ENCODE data around the gene FUZ. TPM values are rescaled to one million over a fixed set of nuclear protein-coding genes. Genes with fewer than 3 reads are reported as not detected.

Gene FUZ
- total RNA-seq, 1 donor from 2014 or later = 8.3 TPM

Other genes with a start within 250 kb of the FUZ start
- gene NOSIP, start 232.7 kb downstream of the FUZ start, total RNA-seq = 38.6 TPM
- gene PRRG2, start 232.0 kb downstream of the FUZ start, total RNA-seq = 13.2 TPM
- 11.7 TPM for gene PRR12, start 222.1 kb downstream of the FUZ start, total RNA-seq
- 16.4 TPM for gene RRAS, start 173.1 kb downstream of the FUZ start, total RNA-seq
- gene SCAF1, start 171.1 kb downstream of the FUZ start, total RNA-seq = 31.0 TPM
- gene IRF3, start 147.4 kb downstream of the FUZ start, total RNA-seq = 38.6 TPM
- 23.5 TPM for gene BCL2L12, start 147.4 kb downstream of the FUZ start, total RNA-seq
- gene PRMT1, start 136.0 kb downstream of the FUZ start, total RNA-seq = 99.0 TPM
- 0.92 TPM for gene ADM5, start 123.7 kb downstream of the FUZ start, total RNA-seq
- gene CPT1C, start 122.2 kb downstream of the FUZ start, total RNA-seq = 1.1 TPM
- 0.12 TPM for gene TSKS, start 50.0 kb downstream of the FUZ start, total RNA-seq
- gene AP2A1, start 46.3 kb downstream of the FUZ start, total RNA-seq = 54.0 TPM
- 25.6 TPM for gene MED25, start 5.0 kb upstream of the FUZ start, total RNA-seq
- gene PTOV1, start 37.9 kb upstream of the FUZ start, total RNA-seq = 58.5 TPM
- gene PNKP, start 54.3 kb upstream of the FUZ start, total RNA-seq = 29.2 TPM
- gene AKT1S1, start 64.1 kb upstream of the FUZ start, total RNA-seq = 32.7 TPM
- gene TBC1D17, start 64.4 kb upstream of the FUZ start, total RNA-seq = 15.8 TPM
- gene IL4I1, start 83.6 kb upstream of the FUZ start, total RNA-seq = not detected
- gene ATF5, start 115.9 kb upstream of the FUZ start, total RNA-seq = 15.1 TPM
- 23.6 TPM for gene NUP62, start 116.2 kb upstream of the FUZ start, total RNA-seq
- gene SIGLEC11, start 147.9 kb upstream of the FUZ start, total RNA-seq = not detected
- 20.3 TPM for gene VRK3, start 212.1 kb upstream of the FUZ start, total RNA-seq
- 6.7 TPM for gene ZNF473, start 212.7 kb upstream of the FUZ start, total RNA-seq